Measurements from ENCODE around the gene ARHGEF38. TPM values are rescaled to one million over a fixed set of nuclear protein-coding genes. Genes with fewer than 3 reads are reported as not detected.

Gene ARHGEF38
- total RNA-seq, 3 donors from 2014 or later, result 56.9 to 62.9 TPM; not detected in 1

GRCh38 chr4:105632599-105632998 is 80.2 kb downstream of the ARHGEF38 start:
- TF ChIP-seq CTCF (IDR thresholded peaks at IDR 0.05) (no peak), POLR2AphosphoS5 (IDR thresholded peaks at IDR 0.05) (no peak), POLR2A (IDR thresholded peaks at IDR 0.05) (no peak)
- no peak overlapping the region for H3K4me3 ChIP-seq
- intact Hi-C loops (cut with DNase I; ENCODE audit: low total_unique reads), result no loop called here
- no peaks in the 10 kb centered on the region for H3K36me3 ChIP-seq
- no peaks in the 10 kb centered on the region for H3K27me3 ChIP-seq
- H3K9me3 ChIP-seq, result no peaks in the 10 kb centered on the region
- H3K4me1 ChIP-seq, result peaks cover 0 to 7% of the 10 kb centered on the region in 2 donors
- DNase-seq (ENCODE audit: low spot score in 2 of 2), result no peak
- peak overlapping the region; percentile 23 to 56 for H3K27ac ChIP-seq

- peak overlapping the region; percentile 23 to 56 for H3K27ac ChIP-seq
- DNase-seq (ENCODE audit: low spot score in 2 of 2), result no peak
- H3K4me3 ChIP-seq, result no peak overlapping the region
- intact Hi-C loops (cut with DNase I; ENCODE audit: low total_unique reads), result no loop called here
- TF ChIP-seq CTCF (IDR thresholded peaks at IDR 0.05) (no peak), POLR2A (IDR thresholded peaks at IDR 0.05) (no peak), POLR2AphosphoS5 (IDR thresholded peaks at IDR 0.05) (peak in 1 of 3 donors; percentile 42)
- no peaks in the 10 kb centered on the region for H3K9me3 ChIP-seq
- H3K36me3 ChIP-seq, result no peaks in the 10 kb centered on the region
- H3K27me3 ChIP-seq, result no peaks in the 10 kb centered on the region
- H3K4me1 ChIP-seq, result peaks cover 0 to 7% of the 10 kb centered on the region in 2 donors
Observed at GRCh38 chr4:105633241-105633640, 80.8 kb downstream of the ARHGEF38 start.

- TF ChIP-seq CTCF (IDR thresholded peaks at IDR 0.05) (no peak), POLR2AphosphoS5 (IDR thresholded peaks at IDR 0.05) (no peak), POLR2A (IDR thresholded peaks at IDR 0.05) (no peak)
- H3K36me3 ChIP-seq, result no peaks in the 10 kb centered on the region
- no peak overlapping the region for H3K4me3 ChIP-seq
- H3K9me3 ChIP-seq, result no peaks in the 10 kb centered on the region
- intact Hi-C loops (cut with DNase I; ENCODE audit: low total_unique reads), result no loop called here
- H3K27me3 ChIP-seq, result no peaks in the 10 kb centered on the region
- DNase-seq (ENCODE audit: low spot score in 2 of 2), result no peak
- no peak overlapping the region for H3K27ac ChIP-seq
- H3K4me1 ChIP-seq, result peaks cover 0 to 7% of the 10 kb centered on the region in 2 donors
Observed at GRCh38 chr4:105634402-105635080, 82.1 kb downstream of the ARHGEF38 start.

GRCh38 chr4:105637408-105638176 is 85.2 kb downstream of the ARHGEF38 start:
- H3K4me1 ChIP-seq, result peaks cover 0 to 7% of the 10 kb centered on the region in 2 donors
- H3K4me3 ChIP-seq, result no peak overlapping the region
- no peak overlapping the region for H3K27ac ChIP-seq
- TF ChIP-seq POLR2AphosphoS5 (IDR thresholded peaks at IDR 0.05), result no peak
- TF ChIP-seq POLR2A (IDR thresholded peaks at IDR 0.05), result no peak
- no peak for TF ChIP-seq CTCF (IDR thresholded peaks at IDR 0.05)
- intact Hi-C loops (cut with DNase I; ENCODE audit: low total_unique reads), result no loop called here
- H3K36me3 ChIP-seq, result no peaks in the 10 kb centered on the region
- peak; percentile 44 to 53 for DNase-seq (ENCODE audit: low spot score in 2 of 2)
- no peaks in the 10 kb centered on the region for H3K27me3 ChIP-seq
- H3K9me3 ChIP-seq, result no peaks in the 10 kb centered on the region

- no peak for TF ChIP-seq CTCF (IDR thresholded peaks at IDR 0.05)
- no peak for TF ChIP-seq POLR2A (IDR thresholded peaks at IDR 0.05)
- no peak for TF ChIP-seq POLR2AphosphoS5 (IDR thresholded peaks at IDR 0.05)
- Histone ChIP-seq H3K27me3 (no peaks in the 10 kb centered on the region), H3K4me3 (no peak overlapping the region), H3K9me3 (no peaks in the 10 kb centered on the region), H3K36me3 (no peaks in the 10 kb centered on the region), H3K27ac (no peak overlapping the region), H3K4me1 (no peaks in the 10 kb centered on the region)
- no peak for DNase-seq (ENCODE audit: low spot score in 2 of 2)
- intact Hi-C loops (cut with DNase I; ENCODE audit: low total_unique reads), result no loop called here
Observed at GRCh38 chr4:105641845-105642244, 89.4 kb downstream of the ARHGEF38 start.
